SH-SY5Y (cell line): Measurements from ENCODE around the gene SOS1.

ENCODE experiments used
- GATA2 ChIP-seq: IDR thresholded peaks from 2 replicates; pipeline ENCODE4 v1.6.1; 2011; ENCODE audit warnings: mild to moderate bottlenecking, low read depth, low read length
- GATA3 ChIP-seq: IDR thresholded peaks from 2 replicates; pipeline ENCODE4 v1.6.1; 2011; ENCODE audit warnings: low read depth, mild to moderate bottlenecking, low read length, moderate library complexity

Gene SOS1

DNA sequence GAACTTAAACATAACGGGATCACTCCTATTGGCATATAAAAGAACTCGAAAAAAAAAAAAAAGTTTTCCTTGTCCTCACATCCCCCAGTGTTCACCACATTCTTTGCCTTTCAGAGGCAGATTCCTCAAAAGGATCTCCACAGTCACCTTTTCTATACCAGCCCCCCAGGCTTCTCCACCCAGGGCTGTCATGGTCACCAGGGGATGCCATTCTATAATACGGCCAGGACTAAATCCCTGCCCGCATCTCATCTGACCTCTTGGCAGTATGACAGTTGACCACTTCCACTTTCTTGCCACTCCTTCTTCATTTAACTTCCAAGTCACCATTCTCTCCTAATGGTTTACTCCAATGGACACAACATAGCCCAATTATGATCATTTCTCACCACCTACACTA is 29.3 kb downstream of the SOS1 start:
- TF ChIP-seq GATA3 (no peak), GATA2 (no peak)

DNA sequence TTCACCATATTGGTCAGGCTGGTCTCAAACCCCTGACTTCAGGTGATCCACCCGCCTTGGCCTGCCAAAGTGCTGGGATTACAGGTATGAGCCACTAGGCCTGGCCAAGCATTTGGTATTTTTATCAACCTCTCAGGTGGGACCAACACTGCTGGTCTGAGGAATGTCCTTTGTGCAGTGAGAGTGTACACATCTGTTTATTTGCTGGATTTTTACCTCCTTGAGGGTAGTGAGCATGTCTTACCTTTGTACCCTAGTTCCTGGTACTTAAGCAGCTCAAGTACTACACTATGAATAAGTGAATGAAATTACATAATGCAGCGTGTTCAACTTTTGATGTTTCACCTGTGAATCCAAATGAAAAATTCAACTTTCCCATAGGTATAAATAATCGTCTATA is 29.8 kb downstream of the SOS1 start:
- no peak for TF ChIP-seq GATA3
- no peak for TF ChIP-seq GATA2

DNA sequence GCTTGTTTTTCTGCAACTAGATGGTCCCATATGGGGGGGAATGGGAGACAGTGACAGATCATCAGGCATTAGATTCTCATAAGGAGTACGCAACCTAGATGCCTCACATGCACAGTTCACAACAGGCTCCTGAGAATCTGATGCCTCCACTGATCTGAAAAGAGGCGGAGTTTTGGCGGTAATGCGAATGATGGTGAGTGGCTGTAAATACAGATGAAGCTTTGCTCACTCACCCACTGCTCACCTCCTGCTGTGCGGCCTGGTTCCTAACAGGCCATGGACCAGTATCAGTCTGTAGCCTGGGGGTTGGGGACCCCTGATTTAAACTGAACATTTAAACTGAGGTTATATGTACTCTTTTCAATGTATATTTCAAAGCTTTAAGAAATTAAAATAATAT is 40.7 kb downstream of the SOS1 start:
- no peak for TF ChIP-seq GATA3
- no peak for TF ChIP-seq GATA2

DNA sequence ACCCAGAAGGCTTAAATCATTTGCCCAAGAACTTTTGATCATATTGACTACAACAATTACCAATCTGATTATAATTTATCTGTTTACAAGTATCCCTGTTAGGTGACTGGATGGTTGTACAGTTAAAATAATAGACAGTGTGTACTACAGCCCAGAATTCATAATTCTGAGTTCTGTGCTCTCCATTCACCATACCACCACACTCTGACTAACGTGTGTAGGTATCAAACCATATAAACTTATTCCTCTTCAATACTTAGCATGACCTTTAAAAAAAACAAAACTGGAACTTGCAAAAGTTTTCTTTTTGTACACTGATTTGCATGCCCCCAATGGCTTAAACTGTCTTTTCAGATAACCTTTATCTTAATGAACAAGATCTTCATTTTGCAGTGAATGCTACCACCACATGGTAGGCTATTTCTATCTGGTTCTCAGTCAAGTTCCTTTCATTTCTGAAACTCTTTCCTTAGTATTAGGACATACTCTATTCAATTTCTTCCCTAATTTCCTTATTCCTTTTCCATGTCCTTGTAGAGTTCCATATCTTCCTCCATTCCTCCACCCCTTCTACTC is 50.9 kb downstream of the SOS1 start:
- no peak for TF ChIP-seq GATA2
- TF ChIP-seq GATA3, result no peak

DNA sequence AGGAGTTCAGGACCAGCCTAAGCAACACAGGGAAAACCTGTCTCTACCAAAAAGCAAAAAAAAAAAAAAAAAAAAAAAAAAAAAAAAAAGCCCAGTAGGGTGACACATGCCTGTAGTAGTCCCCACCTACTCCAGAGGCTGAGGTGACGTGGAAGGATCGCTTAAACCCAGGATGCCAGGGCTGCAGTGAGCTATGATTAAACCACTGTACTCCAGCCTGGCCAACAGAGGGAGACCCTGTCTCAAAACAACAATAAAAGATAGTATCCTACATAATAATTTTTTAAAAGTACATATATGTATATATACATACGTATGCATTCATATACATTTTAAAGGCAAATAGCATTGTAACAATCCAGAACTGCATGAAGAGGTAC is 51.7 kb downstream of the SOS1 start:
- TF ChIP-seq GATA2 (no peak), GATA3 (no peak)

DNA sequence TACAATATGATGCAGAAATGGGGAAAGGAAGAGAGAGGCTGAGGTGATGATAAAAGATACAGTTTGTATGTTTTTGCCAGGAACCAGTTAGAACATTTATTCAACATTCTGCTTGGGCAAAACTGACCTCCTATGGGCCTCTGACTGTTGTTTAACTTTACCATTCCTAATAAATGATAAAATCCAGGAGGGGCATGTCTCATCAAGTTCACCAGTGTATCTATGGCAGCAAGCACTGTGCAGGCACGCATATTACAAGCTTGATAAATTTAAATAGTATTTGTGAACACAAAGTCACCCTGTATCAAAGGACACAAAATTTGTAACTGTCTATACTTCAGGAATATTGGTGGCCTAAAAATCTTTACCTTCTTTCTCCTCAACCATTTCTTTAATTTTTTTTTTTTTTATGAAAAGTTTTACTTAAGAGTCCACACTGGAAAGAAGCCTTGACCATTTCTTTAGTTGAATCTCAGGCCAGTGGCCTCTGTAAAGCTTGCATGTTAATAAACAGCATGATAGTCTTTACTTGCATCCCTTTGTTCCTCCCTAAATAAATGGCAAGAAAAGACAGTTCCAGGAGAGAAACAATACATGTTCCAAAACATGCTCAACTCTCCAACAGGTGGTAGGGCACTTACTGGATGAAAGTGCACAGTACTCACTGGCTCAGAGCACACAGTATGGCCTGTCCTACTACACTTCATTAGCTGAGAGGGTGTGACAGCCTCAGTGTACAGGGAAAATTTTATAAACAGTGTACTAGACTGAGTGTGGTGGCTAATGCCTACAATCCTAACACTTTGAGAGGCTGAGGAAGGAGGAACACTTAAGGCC is 52.3 kb downstream of the SOS1 start:
- TF ChIP-seq GATA3, result no peak
- no peak for TF ChIP-seq GATA2

DNA sequence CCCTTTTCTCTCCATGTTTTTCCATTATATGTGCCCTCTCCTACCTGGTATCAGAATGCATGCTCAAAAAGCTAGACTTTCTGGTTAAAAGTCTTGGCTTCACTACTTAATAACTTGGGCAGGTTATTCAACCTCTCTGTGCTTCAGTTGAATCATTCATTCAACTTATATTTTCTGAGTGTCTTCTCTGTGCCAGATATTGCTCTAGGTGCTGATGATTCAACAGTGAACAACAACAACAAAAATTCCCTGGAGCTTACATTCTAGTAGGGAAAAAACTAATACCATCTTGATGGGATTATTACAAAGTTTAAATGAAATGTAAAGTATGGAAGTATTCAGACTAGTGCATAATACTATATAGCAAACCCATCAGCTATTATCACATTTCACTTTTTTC is 55.2 kb downstream of the SOS1 start:
- TF ChIP-seq GATA3, result no peak
- no peak for TF ChIP-seq GATA2

DNA sequence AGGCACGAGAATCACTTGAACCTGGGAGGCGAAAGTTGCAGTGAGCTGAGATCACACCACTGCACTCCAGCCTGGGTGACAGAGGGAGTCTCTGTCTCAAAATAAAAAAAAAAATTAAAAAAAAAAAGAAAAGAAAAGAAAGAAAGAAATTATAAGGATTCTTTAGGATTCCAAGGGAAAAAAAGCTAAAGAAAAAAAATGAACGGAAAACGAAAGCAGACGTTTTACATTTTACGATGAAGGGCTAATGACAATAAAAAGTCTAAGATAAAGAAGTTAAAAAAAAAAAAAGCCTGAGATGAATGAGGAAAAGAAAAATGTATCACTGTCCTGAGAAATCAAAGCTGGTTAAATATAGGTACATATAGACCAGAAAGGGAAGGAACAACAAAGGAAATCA is 58.5 kb downstream of the SOS1 start:
- no peak for TF ChIP-seq GATA3

DNA sequence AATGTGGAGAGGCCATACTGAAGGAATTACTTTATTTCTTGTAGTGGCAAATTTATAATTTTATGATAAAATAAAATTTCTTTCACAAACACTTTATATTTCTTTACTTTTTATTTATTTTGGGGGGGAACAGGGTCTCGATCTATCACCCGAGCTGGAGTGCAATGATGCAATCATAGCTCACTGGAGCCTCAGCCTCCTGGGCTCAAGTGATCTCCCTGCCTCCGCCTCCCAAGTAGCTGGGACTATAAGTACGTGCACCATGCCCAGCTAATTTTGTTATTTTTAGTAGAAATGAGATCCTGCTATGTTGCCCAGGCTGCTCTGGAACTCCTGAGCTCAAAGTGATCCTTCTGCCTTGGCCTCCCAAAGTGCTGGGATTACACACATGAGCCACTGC is 59.6 kb downstream of the SOS1 start:
- TF ChIP-seq GATA2 (no peak), GATA3 (no peak)

DNA sequence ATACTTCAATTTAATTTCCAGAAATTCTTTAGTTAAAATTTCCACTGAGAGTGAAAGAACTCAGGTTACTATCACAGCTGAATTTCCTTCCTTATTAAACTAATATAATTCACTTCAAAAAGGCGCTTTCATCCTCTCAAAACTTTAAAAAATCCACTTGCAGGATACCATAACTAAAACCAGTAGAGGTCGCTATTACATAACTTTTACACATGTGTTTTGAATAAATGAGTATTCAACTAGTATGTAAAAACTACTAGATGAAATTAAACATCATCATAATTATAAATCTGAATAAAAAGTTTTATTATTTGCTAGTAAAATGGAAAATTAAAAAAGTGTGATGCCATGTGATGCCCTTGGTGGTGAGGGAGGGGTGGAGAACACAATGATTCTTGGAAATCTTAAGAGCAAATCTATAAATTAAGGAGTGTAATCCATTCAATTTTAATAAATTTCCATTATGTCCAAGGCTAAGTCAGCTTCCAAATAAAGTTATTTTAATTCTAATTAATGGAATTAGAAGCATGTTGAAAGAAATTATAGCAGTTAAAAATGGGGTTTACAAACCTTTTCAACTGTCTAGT is 61.4 kb downstream of the SOS1 start:
- no peak for TF ChIP-seq GATA2
- no peak for TF ChIP-seq GATA3

DNA sequence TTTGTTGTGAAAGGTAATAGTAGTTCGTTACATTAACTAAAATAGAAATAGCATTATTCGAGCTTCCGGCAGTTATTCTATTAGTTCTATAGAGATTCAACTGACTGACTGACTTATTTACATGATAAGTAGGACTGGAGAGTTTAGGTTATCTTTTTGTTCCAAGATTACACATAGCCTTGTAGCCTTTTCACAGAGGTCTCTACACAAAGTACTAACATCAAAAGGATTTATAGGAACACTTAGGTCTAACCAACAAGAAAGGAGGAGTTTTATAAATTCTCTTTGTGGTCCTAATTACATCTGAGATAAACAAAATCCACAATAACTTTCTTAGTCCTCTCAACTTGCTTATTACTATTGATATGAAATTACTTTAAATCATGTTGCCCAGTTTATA is 62.8 kb downstream of the SOS1 start:
- TF ChIP-seq GATA2, result no peak
- TF ChIP-seq GATA3, result no peak

DNA sequence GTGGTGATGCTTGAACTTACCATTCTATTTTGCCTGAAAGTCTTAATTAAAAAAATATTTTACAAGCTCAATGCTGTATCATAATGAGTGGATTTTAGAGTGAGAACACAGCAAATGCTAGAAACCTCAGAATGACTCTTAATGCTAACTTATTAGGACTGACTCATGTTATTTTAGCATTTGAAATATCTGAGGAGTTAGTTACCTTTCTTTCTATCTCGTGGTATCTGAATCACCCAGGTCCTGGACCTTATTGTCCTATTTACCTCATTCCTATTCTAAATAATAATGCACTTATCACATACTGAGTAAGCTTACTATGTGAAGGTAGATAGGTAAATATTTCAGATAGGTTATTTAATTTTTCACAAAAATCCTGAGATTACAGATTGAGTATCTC is 70.7 kb downstream of the SOS1 start:
- TF ChIP-seq GATA3 (no peak), GATA2 (no peak)

DNA sequence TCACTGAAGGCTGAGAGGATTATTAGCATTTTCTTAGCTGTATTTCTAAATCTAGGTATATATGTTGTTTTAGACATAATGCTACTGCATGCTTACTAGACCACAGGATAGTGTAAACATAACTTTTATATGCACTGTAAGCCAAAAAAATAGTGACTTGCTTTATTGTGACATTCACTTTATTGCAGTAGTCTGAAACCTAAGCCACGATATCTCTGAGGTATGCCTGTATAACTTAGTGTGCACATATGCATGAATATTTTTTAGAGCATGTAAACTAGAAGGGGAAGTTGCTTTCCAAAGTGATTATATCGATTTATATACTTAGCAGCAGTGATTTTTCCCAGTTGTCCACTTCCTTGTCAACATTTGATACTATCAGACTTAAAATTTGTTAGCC is 81.8 kb downstream of the SOS1 start:
- TF ChIP-seq GATA3 (no peak), GATA2 (no peak)

DNA sequence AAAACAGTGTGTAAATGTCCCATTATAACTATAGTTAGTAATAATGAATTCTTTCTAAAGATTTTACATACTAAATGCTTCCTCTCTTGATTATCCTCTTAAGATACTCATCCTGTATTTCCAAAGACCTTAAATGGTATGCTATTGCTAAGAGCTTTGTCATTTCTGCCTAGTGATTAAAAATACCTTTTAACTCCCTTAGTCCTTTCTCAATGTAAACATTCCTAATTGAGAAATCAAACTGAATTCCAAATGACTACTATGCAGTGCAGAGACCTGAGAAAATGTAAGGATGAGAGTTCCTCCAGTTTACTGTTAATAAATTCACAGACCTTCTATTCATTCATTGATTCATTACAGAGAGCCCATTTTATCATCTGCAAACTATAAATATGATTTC is 86.9 kb downstream of the SOS1 start:
- TF ChIP-seq GATA3 (no peak), GATA2 (no peak)

DNA sequence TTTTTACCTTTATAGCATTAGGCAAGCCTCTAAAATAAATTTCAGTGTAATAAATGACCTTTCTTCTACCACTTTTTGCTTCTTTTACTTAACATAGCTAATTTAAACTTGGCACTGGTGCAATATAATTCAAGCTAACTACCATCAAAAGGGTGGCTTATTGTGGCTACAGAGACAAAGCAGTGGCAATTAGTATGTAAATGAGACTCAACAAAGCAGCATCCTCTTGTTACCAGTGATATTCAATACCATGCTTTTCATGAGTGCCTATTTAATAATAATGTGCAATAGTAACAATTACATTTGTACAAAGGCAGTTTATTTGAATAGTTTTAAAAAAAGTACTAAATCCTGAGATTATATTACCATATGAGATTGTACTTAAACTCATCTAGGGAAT is 93.4 kb downstream of the SOS1 start:
- TF ChIP-seq GATA3 (no peak), GATA2 (no peak)
